HEK293 (cell line): ENCODE data around the gene CLTCL1.

Experiments used
- CTCF ChIA-PET: fragments of 350-600 bp; formaldehyde crosslinking; extraction: SDS; loops from one replicate; lab custom pipeline; 2021; ENCODE audit warnings: antibody characterized with exemption; lab: Yijun Ruan, JAX
- POLR2A ChIA-PET: fragments of 300-600 bp; formaldehyde crosslinking; extraction: SDS; loops from one replicate; lab custom pipeline; 2020; ENCODE audit warnings: antibody characterized with exemption, inconsistent platforms; lab: Yijun Ruan, JAX
- H3K27ac ChIP-seq: fragments of 200-500 bp; sonication (Bioruptor generic); 2 replicates; pipeline ENCODE4 v1.5.1; 2014; ENCODE audit warnings: low read depth, low read length, control low read depth, inconsistent platforms; ENCODE audit errors: extremely low read depth
- H3K36me3 ChIP-seq, 2 experiments: fragments of 200-500 bp in 1 of 2; sonication (Bioruptor generic) in 1 of 2; 1 replicate in 1 of 2; 2 replicates in 1 of 2; pipeline ENCODE4 v1.5.1; 2014 to 2017; ENCODE audit warnings: inconsistent platforms in 2 of 2, low read length in 2 of 2; ENCODE audit not compliant: control insufficient read depth in 2 of 2, insufficient read depth in 1 of 2
- H3K4me1 ChIP-seq: fragments of 200-500 bp; sonication (Bioruptor generic); 2 replicates; pipeline ENCODE4 v1.5.1; 2014; ENCODE audit warnings: mild to moderate bottlenecking, low read length, inconsistent platforms; ENCODE audit not compliant: control insufficient read depth, insufficient read depth
- H3K4me3 ChIP-seq: 2 replicates; pipeline ENCODE4 v1.5.1; 2011; ENCODE audit warnings: low read depth, mild to moderate bottlenecking, control low read depth, low read length, moderate library complexity
- H3K9me3 ChIP-seq: fragments of 200-500 bp; sonication (Bioruptor generic); 2 replicates; pipeline ENCODE4 v1.5.1; 2014; ENCODE audit warnings: low read depth, low read length, inconsistent platforms; ENCODE audit not compliant: control insufficient read depth, insufficient read depth
- FEZF1 ChIP-seq: fragments of 450-650 bp; formaldehyde crosslinking; IDR thresholded peaks from 2 replicates; pipeline ENCODE4 v1.5.1; 2016; ENCODE audit warnings: missing biosample characterization, missing genetic modification characterization
- HIC1 ChIP-seq: fragments of 450-650 bp; formaldehyde crosslinking; IDR thresholded peaks from 2 replicates; pipeline ENCODE4 v1.5.1; 2016; ENCODE audit warnings: missing biosample characterization, missing genetic modification characterization
- MZF1 ChIP-seq: fragments of 450-650 bp; formaldehyde crosslinking; IDR thresholded peaks from 2 replicates; pipeline ENCODE4 v1.5.1; 2017; ENCODE audit warnings: missing biosample characterization, missing genetic modification characterization, borderline replicate concordance
- PBX3 ChIP-seq: sonication (generic); formaldehyde crosslinking; IDR thresholded peaks from 2 replicates; pipeline ENCODE4 v1.8.1; 2022; ENCODE audit warnings: mild to moderate bottlenecking, moderate library complexity, missing genetic modification reagents
- SALL2 ChIP-seq: fragments of 450-650 bp; formaldehyde crosslinking; IDR thresholded peaks from 2 replicates; pipeline ENCODE4 v1.5.0; 2017; ENCODE audit warnings: missing biosample characterization, mild to moderate bottlenecking, missing genetic modification characterization, borderline replicate concordance
- SETDB1 ChIP-seq: IDR thresholded peaks from one replicate; pipeline ENCODE4 v1.6.1; 2017; ENCODE audit warnings: mild to moderate bottlenecking, low read length, moderate library complexity, mixed read lengths; ENCODE audit not compliant: insufficient read length
- ZNF112 ChIP-seq: fragments of 450-650 bp; formaldehyde crosslinking; IDR thresholded peaks from 2 replicates; pipeline ENCODE4 v1.5.0; 2017; ENCODE audit warnings: missing biosample characterization, missing genetic modification characterization
- ZNF133 ChIP-seq: fragments of 450-650 bp; formaldehyde crosslinking; IDR thresholded peaks from 2 replicates; pipeline ENCODE4 v1.5.1; 2016; ENCODE audit warnings: missing biosample characterization, missing genetic modification characterization
- ZNF248 ChIP-seq: fragments of 450-650 bp; formaldehyde crosslinking; IDR thresholded peaks from 2 replicates; pipeline ENCODE4 v1.5.1; 2017; ENCODE audit warnings: missing biosample characterization, missing genetic modification characterization
- ZNF302 ChIP-seq: fragments of 450-650 bp; formaldehyde crosslinking; IDR thresholded peaks from 2 replicates; pipeline ENCODE4 v1.5.1; 2016; ENCODE audit warnings: missing biosample characterization, missing genetic modification characterization, low read depth
- ZNF416 ChIP-seq: fragments of 450-650 bp; formaldehyde crosslinking; IDR thresholded peaks from 2 replicates; pipeline ENCODE4 v1.5.1; 2016; ENCODE audit warnings: missing biosample characterization, missing genetic modification characterization
- ZNF530 ChIP-seq: fragments of 450-650 bp; formaldehyde crosslinking; IDR thresholded peaks from 2 replicates; pipeline ENCODE4 v1.5.1; 2016; ENCODE audit warnings: low read depth, missing biosample characterization, missing genetic modification characterization
- ZNF596 ChIP-seq: fragments of 450-650 bp; IDR thresholded peaks from 2 replicates; pipeline ENCODE4 v1.5.0; 2018; ENCODE audit warnings: missing biosample characterization, mild to moderate bottlenecking, missing genetic modification characterization, moderate library complexity
- ZNF654 ChIP-seq: fragments of 450-650 bp; formaldehyde crosslinking; IDR thresholded peaks from 2 replicates; pipeline ENCODE4 v1.5.1; 2016; ENCODE audit warnings: low read depth, missing biosample characterization, missing genetic modification characterization
- ZNF677 ChIP-seq: fragments of 450-650 bp; IDR thresholded peaks from 2 replicates; pipeline ENCODE4 v1.5.0; 2018; ENCODE audit warnings: missing biosample characterization, mild to moderate bottlenecking, missing genetic modification characterization, moderate library complexity
- ZNF701 ChIP-seq: fragments of 450-650 bp; formaldehyde crosslinking; IDR thresholded peaks from 2 replicates; pipeline ENCODE4 v1.5.1; 2016; ENCODE audit warnings: missing biosample characterization, missing genetic modification characterization
- ZNF785 ChIP-seq: fragments of 450-650 bp; formaldehyde crosslinking; IDR thresholded peaks from 2 replicates; pipeline ENCODE4 v1.5.1; 2016; ENCODE audit warnings: missing biosample characterization, missing genetic modification characterization
- ZNF837 ChIP-seq: fragments of 450-650 bp; formaldehyde crosslinking; IDR thresholded peaks from 2 replicates; pipeline ENCODE4 v1.5.1; 2016; ENCODE audit warnings: missing biosample characterization, missing genetic modification characterization
- ZXDB ChIP-seq: fragments of 450-650 bp; formaldehyde crosslinking; IDR thresholded peaks from 2 replicates; pipeline ENCODE4 v1.5.1; 2016; ENCODE audit warnings: missing biosample characterization, missing genetic modification characterization
- TF ChIP-seq, protein P1 (sequence below): fragments of 450-650 bp; formaldehyde crosslinking; IDR thresholded peaks from 2 replicates; pipeline ENCODE4 v1.5.1; 2016; ENCODE audit warnings: missing biosample characterization, missing genetic modification characterization
- TF ChIP-seq, protein P2 (sequence below): fragments of 450-650 bp; formaldehyde crosslinking; IDR thresholded peaks from 2 replicates; pipeline ENCODE4 v1.5.1; 2016; ENCODE audit warnings: missing biosample characterization, missing genetic modification characterization
- TF ChIP-seq, protein P3 (sequence below): IDR thresholded peaks from 2 replicates; pipeline ENCODE4 v1.6.1; 2011; ENCODE audit warnings: mild to moderate bottlenecking, low read depth, low read length, borderline replicate concordance

CLTCL1 gene

DNA sequence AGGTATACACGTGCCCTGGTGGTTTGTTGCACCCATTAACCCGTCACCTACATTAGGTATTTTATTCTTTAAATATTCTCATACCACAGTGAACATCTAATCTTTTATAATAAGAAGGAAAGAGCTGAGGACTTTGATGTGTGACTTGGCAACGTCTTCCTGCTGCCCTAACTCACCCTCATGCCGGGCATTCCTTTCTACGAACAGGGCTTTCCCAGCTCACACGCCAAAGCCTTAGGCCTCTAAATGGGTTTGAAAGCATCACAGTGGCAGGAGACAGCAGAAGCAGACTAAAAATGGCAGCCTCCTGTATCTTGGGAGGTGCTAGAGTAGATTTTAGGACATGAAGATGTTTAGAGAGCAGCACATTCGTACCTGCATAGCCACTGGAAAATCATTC is 52.6 kb downstream of the CLTCL1 start:
- POLR2A ChIA-PET: no interaction called here
- no peak for TF ChIP-seq ZNF596 (tag by site-specific recombination)
- no peak for TF ChIP-seq ZNF112 (tag by site-specific recombination)
- no peak for TF ChIP-seq ZNF302 (tag by site-specific recombination)
- TF ChIP-seq ZXDB: no peak
- TF ChIP-seq, protein P1, sequence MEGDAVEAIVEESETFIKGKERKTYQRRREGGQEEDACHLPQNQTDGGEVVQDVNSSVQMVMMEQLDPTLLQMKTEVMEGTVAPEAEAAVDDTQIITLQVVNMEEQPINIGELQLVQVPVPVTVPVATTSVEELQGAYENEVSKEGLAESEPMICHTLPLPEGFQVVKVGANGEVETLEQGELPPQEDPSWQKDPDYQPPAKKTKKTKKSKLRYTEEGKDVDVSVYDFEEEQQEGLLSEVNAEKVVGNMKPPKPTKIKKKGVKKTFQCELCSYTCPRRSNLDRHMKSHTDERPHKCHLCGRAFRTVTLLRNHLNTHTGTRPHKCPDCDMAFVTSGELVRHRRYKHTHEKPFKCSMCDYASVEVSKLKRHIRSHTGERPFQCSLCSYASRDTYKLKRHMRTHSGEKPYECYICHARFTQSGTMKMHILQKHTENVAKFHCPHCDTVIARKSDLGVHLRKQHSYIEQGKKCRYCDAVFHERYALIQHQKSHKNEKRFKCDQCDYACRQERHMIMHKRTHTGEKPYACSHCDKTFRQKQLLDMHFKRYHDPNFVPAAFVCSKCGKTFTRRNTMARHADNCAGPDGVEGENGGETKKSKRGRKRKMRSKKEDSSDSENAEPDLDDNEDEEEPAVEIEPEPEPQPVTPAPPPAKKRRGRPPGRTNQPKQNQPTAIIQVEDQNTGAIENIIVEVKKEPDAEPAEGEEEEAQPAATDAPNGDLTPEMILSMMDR (tag by site-specific recombination): no peak
- TF ChIP-seq, protein P2, sequence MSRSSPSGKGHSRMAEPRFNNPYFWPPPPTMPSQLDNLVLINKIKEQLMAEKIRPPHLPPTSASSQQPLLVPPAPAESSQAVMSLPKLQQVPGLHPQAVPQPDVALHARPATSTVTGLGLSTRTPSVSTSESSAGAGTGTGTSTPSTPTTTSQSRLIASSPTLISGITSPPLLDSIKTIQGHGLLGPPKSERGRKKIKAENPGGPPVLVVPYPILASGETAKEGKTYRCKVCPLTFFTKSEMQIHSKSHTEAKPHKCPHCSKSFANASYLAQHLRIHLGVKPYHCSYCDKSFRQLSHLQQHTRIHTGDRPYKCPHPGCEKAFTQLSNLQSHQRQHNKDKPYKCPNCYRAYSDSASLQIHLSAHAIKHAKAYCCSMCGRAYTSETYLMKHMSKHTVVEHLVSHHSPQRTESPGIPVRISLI (tag by site-specific recombination): no peak
- TF ChIP-seq PBX3 (CRISPR knock-in tag): no peak
- no peak for TF ChIP-seq ZNF701 (tag by site-specific recombination)
- no peak for TF ChIP-seq ZNF530 (tag by site-specific recombination)
- TF ChIP-seq ZNF785 (tag by site-specific recombination): no peak
- no peak for TF ChIP-seq ZNF837 (tag by site-specific recombination)
- no peaks in the 10 kb centered on the region for H3K9me3 ChIP-seq
- H3K27ac ChIP-seq: no peak overlapping the region
- no peak overlapping the region for H3K4me3 ChIP-seq
- no peaks in the 10 kb centered on the region for H3K4me1 ChIP-seq
- peaks cover 0 to 45% of the 10 kb centered on the region in 2 experiments; a peak in 2 of 3 replicates for H3K36me3 ChIP-seq
- CTCF ChIA-PET: no interaction called here

DNA sequence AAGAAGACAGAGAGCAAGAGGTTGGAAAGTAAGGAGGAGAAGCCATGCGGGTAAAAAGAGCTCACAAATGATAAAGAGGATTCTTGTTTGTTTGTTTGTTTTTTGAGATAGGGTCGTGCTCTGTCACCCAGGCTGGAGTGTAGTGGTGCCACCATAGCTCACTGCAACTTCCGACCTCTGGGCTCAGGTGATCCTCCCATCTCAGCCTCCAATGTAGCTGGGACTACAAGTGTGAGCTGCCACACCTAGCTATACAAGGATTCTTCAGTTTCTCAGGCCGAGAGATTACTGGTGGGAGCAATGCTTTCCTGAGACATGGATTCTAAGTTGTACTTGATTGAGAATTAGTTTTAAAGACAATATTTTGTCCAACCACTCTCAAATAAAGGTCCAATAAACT is 55.6 kb downstream of the CLTCL1 start:
- H3K4me3 ChIP-seq: no peak overlapping the region
- H3K36me3 ChIP-seq: peaks cover 0 to 59% of the 10 kb centered on the region in 2 experiments; a peak in 2 of 3 replicates
- ChIA-PET POLR2A (no interaction called here), CTCF (interaction anchor here (0.7 kb wide), 1 partner anchor 749 kb away, joined by 4 read pairs; no protein-coding TSS in a partner anchor)
- H3K27ac ChIP-seq: no peak overlapping the region
- H3K9me3 ChIP-seq: no peaks in the 10 kb centered on the region
- H3K4me1 ChIP-seq: peaks cover 6% of the 10 kb centered on the region; the same call in 1 of the 2 replicates
- TF ChIP-seq ZNF416 (tag by site-specific recombination) (no peak), ZNF654 (no peak), FEZF1 (tag by site-specific recombination) (no peak), ZNF133 (tag by site-specific recombination) (no peak), HIC1 (tag by site-specific recombination) (no peak), SETDB1 (no peak), ZNF677 (tag by site-specific recombination) (no peak), MZF1 (tag by site-specific recombination) (no peak), PBX3 (CRISPR knock-in tag) (no peak), SALL2 (tag by site-specific recombination) (no peak), ZNF248 (tag by site-specific recombination) (no peak)
- TF ChIP-seq, protein P3, sequence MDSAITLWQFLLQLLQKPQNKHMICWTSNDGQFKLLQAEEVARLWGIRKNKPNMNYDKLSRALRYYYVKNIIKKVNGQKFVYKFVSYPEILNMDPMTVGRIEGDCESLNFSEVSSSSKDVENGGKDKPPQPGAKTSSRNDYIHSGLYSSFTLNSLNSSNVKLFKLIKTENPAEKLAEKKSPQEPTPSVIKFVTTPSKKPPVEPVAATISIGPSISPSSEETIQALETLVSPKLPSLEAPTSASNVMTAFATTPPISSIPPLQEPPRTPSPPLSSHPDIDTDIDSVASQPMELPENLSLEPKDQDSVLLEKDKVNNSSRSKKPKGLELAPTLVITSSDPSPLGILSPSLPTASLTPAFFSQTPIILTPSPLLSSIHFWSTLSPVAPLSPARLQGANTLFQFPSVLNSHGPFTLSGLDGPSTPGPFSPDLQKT: no peak
